Nephron progenitor cell (in vitro differentiated cells): ENCODE data around the gene KATNIP.
A peak's percentile ranks its signal among the peaks of the same experiment; 100 is the strongest.

Experiments
- DNase-seq: peaks from one replicate; pipeline ENCODE4 v3.0.0; 2021
- H3K27ac Mint-ChIP-seq: 2 replicates; pipeline ENCODE4 v1.8.0; 2021; ENCODE audit warnings: mild to moderate bottlenecking, moderate library complexity, mixed read lengths
- H3K27me3 Mint-ChIP-seq: 2 replicates; pipeline ENCODE4 v1.8.0; 2021; ENCODE audit warnings: mild to moderate bottlenecking, low read depth, mixed read lengths; ENCODE audit not compliant: poor library complexity
- H3K36me3 Mint-ChIP-seq: 2 replicates; pipeline ENCODE4 v1.8.0; 2021; ENCODE audit warnings: low read depth, mixed read lengths
- H3K4me1 Mint-ChIP-seq: 2 replicates; pipeline ENCODE4 v1.8.0; 2021; ENCODE audit warnings: mixed read lengths
- H3K4me3 Mint-ChIP-seq: 2 replicates; pipeline ENCODE4 v1.8.0; 2021; ENCODE audit warnings: mild to moderate bottlenecking, moderate library complexity, mixed read lengths
- H3K9me3 Mint-ChIP-seq: 2 replicates; pipeline ENCODE4 v1.8.0; 2021; ENCODE audit warnings: mild to moderate bottlenecking, moderate library complexity, mixed read lengths
- CTCF ChIP-seq: fragments of 200-600 bp; sonication (generic); IDR thresholded peaks from 2 replicates; pipeline ENCODE4 v1.5.0; 2021; ENCODE audit warnings: antibody characterized with exemption

KATNIP gene

GRCh38 chr16:27550582-27550920, 607 bp downstream of the KATNIP start:
- peaks cover 16% of the 10 kb centered on the region for H3K36me3 Mint-ChIP-seq
- TF ChIP-seq CTCF = no peak
- no peaks in the 10 kb centered on the region for H3K9me3 Mint-ChIP-seq
- no peaks in the 10 kb centered on the region for H3K27me3 Mint-ChIP-seq
- no peak for DNase-seq
- H3K4me3 Mint-ChIP-seq = peak overlapping the region; percentile 99
- H3K27ac Mint-ChIP-seq = peak overlapping the region; percentile 99
- H3K4me1 Mint-ChIP-seq = peaks cover 47% of the 10 kb centered on the region

GRCh38 chr16:27551036-27551435, 1.1 kb downstream of the KATNIP start:
- no peaks in the 10 kb centered on the region for H3K27me3 Mint-ChIP-seq
- H3K36me3 Mint-ChIP-seq = peaks cover 12% of the 10 kb centered on the region
- H3K4me1 Mint-ChIP-seq = peaks cover 47% of the 10 kb centered on the region
- H3K9me3 Mint-ChIP-seq = no peaks in the 10 kb centered on the region
- no peak overlapping the region for H3K27ac Mint-ChIP-seq
- TF ChIP-seq CTCF = no peak
- H3K4me3 Mint-ChIP-seq = peak overlapping the region; percentile 99
- DNase-seq = no peak

- Mint-ChIP-seq H3K4me3 (no peak overlapping the region), H3K27me3 (no peaks in the 10 kb centered on the region), H3K4me1 (peaks cover 9% of the 10 kb centered on the region), H3K9me3 (no peaks in the 10 kb centered on the region), H3K27ac (no peak overlapping the region), H3K36me3 (peaks cover 5% of the 10 kb centered on the region)
- no peak for TF ChIP-seq CTCF
- no peak for DNase-seq
Observed at GRCh38 chr16:27556471-27556870, 6.5 kb downstream of the KATNIP start.

GRCh38 chr16:27558434-27558833, 8.5 kb downstream of the KATNIP start:
- H3K27me3 Mint-ChIP-seq = no peaks in the 10 kb centered on the region
- H3K4me3 Mint-ChIP-seq = no peak overlapping the region
- peaks cover 10% of the 10 kb centered on the region for H3K4me1 Mint-ChIP-seq
- H3K36me3 Mint-ChIP-seq = peaks cover 5% of the 10 kb centered on the region
- no peak for TF ChIP-seq CTCF
- H3K9me3 Mint-ChIP-seq = no peaks in the 10 kb centered on the region
- no peak for DNase-seq
- H3K27ac Mint-ChIP-seq = no peak overlapping the region

- H3K27me3 Mint-ChIP-seq = no peaks in the 10 kb centered on the region
- peaks cover 10% of the 10 kb centered on the region for H3K4me1 Mint-ChIP-seq
- H3K4me3 Mint-ChIP-seq = no peak overlapping the region
- no peaks in the 10 kb centered on the region for H3K9me3 Mint-ChIP-seq
- peaks cover 5% of the 10 kb centered on the region for H3K36me3 Mint-ChIP-seq
- no peak for DNase-seq
- H3K27ac Mint-ChIP-seq = no peak overlapping the region
- no peak for TF ChIP-seq CTCF
Observed at GRCh38 chr16:27558932-27559331, 9.0 kb downstream of the KATNIP start.

- no peak for DNase-seq
- peaks cover 5% of the 10 kb centered on the region for H3K36me3 Mint-ChIP-seq
- TF ChIP-seq CTCF = no peak
Observed at GRCh38 chr16:27561216-27561615, 11.3 kb downstream of the KATNIP start.

More at GRCh38 chr16:27561216-27561615, 11.3 kb downstream of the KATNIP start:
- peak overlapping the region; percentile 53 for H3K27ac Mint-ChIP-seq
- H3K4me1 Mint-ChIP-seq = peaks cover 10% of the 10 kb centered on the region
- no peaks in the 10 kb centered on the region for H3K27me3 Mint-ChIP-seq
- H3K4me3 Mint-ChIP-seq = no peak overlapping the region
- no peaks in the 10 kb centered on the region for H3K9me3 Mint-ChIP-seq
